ENCODE data around the gene CLDN15. TPM values are rescaled to one million over a fixed set of nuclear protein-coding genes. Genes with fewer than 3 reads are reported as not detected.

The CLDN15 gene
- total and polyA plus RNA-seq, 8 donors: 1.2 to 131 (median 6.0) TPM

GRCh38 chr7:101251871-101252659 is 14.5 kb upstream of the CLDN15 start:
- H3K27ac ChIP-seq: peak overlapping the region; percentile 64 to 86 (median 85)
- TF ChIP-seq POLR2A (IDR thresholded peaks at IDR 0.05): no peak
- TF ChIP-seq POLR2AphosphoS5 (IDR thresholded peaks at IDR 0.05): peak; percentile 47 to 89 (median 61)
- TF ChIP-seq, protein P1, sequence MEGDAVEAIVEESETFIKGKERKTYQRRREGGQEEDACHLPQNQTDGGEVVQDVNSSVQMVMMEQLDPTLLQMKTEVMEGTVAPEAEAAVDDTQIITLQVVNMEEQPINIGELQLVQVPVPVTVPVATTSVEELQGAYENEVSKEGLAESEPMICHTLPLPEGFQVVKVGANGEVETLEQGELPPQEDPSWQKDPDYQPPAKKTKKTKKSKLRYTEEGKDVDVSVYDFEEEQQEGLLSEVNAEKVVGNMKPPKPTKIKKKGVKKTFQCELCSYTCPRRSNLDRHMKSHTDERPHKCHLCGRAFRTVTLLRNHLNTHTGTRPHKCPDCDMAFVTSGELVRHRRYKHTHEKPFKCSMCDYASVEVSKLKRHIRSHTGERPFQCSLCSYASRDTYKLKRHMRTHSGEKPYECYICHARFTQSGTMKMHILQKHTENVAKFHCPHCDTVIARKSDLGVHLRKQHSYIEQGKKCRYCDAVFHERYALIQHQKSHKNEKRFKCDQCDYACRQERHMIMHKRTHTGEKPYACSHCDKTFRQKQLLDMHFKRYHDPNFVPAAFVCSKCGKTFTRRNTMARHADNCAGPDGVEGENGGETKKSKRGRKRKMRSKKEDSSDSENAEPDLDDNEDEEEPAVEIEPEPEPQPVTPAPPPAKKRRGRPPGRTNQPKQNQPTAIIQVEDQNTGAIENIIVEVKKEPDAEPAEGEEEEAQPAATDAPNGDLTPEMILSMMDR (IDR thresholded peaks at IDR 0.05): no peak
- no peak for TF ChIP-seq EP300 (IDR thresholded peaks at IDR 0.05)
- no peaks in the 10 kb centered on the region for H3K9me3 ChIP-seq
- H3K36me3 ChIP-seq: peaks cover 4 to 26% (median 25%) of the 10 kb centered on the region in 4 donors
- H3K4me1 ChIP-seq: peaks cover 6 to 37% (median 31%) of the 10 kb centered on the region in 4 donors
- H3K27me3 ChIP-seq: peaks cover 0 to 13% (median 0%) of the 10 kb centered on the region in 3 donors
- intact Hi-C loops (cut with DNase I; ENCODE audit: low total_unique reads): no loop called here
- peak; percentile 98 to 100 for DNase-seq
- 0 to 1% (median 0%) methylated on average over 51 to 55 of the region's 55 CpGs for WGBS, 5 donors
- peak overlapping the region; percentile 82 to 97 (median 90) for H3K4me3 ChIP-seq

DNA sequence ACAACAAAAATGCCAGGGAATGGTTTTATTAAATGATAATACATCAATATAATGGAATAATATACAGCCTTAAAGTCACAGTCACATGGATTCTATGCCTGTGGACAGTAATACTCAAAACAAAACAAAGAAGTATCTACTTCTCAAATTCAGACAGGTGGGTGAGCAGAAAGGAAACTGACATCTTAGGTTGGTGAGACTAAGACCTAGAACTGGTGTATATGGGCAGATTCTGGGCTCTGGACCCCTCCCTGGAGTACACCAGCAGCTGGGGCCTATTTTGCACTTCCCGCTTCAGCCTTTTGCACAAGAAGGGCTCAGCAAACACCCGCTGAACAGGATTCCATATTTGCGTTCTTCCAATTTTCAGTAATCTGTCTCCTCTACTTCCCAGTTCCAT is 12.7 kb upstream of the CLDN15 start:
- H3K27me3 ChIP-seq: peaks cover 0 to 5% (median 0%) of the 10 kb centered on the region in 3 donors
- TF ChIP-seq, protein P1 (IDR thresholded peaks at IDR 0.05): no peak
- TF ChIP-seq EP300 (IDR thresholded peaks at IDR 0.05): no peak
- no peak for TF ChIP-seq POLR2A (IDR thresholded peaks at IDR 0.05)
- TF ChIP-seq POLR2AphosphoS5 (IDR thresholded peaks at IDR 0.05): no peak
- peaks cover 10 to 53% (median 41%) of the 10 kb centered on the region in 4 donors for H3K4me1 ChIP-seq
- intact Hi-C loops (cut with DNase I; ENCODE audit: low total_unique reads): no loop called here
- H3K36me3 ChIP-seq: peaks cover 4 to 29% (median 26%) of the 10 kb centered on the region in 4 donors
- 88 to 97% (median 93%) methylated on average over 3 of the region's 3 CpGs for WGBS, 5 donors
- H3K4me3 ChIP-seq: peak overlapping the region in 1 of 4 donors; percentile 86
- no peak overlapping the region for H3K27ac ChIP-seq
- no peaks in the 10 kb centered on the region for H3K9me3 ChIP-seq
- DNase-seq: no peak

DNA sequence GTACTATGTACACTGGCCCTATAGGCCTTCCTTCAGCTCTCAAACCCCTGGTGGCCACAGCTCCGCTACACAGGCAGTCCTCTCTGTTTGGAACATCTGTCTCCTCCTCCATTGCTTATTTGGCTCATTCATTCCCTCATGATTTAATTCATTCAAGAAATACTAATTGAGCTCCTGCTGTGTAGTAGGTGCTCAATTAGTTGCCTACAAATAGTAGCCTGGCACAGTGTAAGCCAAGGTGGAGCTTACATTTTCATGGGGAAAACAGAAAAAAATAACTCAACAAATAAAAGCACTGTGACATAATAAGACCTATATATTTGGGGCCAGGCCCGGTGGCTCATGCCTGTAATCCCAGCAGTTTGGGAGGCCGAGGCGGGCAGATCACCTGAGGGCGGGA is 10.7 kb upstream of the CLDN15 start:
- H3K9me3 ChIP-seq: no peaks in the 10 kb centered on the region
- H3K4me1 ChIP-seq: peaks cover 21 to 66% (median 54%) of the 10 kb centered on the region in 4 donors
- no peak overlapping the region for H3K27ac ChIP-seq
- no peaks in the 10 kb centered on the region for H3K27me3 ChIP-seq
- intact Hi-C loops (cut with DNase I; ENCODE audit: low total_unique reads): no loop called here
- DNase-seq: no peak
- TF ChIP-seq EP300 (IDR thresholded peaks at IDR 0.05) (no peak), POLR2A (IDR thresholded peaks at IDR 0.05) (no peak), POLR2AphosphoS5 (IDR thresholded peaks at IDR 0.05) (no peak)
- TF ChIP-seq, protein P1 (IDR thresholded peaks at IDR 0.05): no peak
- WGBS, 5 donors: 91 to 100% (median 96%) methylated on average over 5 of the region's 5 CpGs
- no peak overlapping the region for H3K4me3 ChIP-seq
- H3K36me3 ChIP-seq: peaks cover 4 to 29% (median 26%) of the 10 kb centered on the region in 4 donors

- Histone ChIP-seq H3K36me3 (peaks cover 9 to 44% (median 36%) of the 10 kb centered on the region in 4 donors), H3K27ac (peak overlapping the region; percentile 87 to 97 (median 95)), H3K4me1 (peaks cover 17 to 70% (median 54%) of the 10 kb centered on the region in 4 donors), H3K4me3 (peak overlapping the region; percentile 74 to 94 (median 81)), H3K27me3 (no peaks in the 10 kb centered on the region), H3K9me3 (no peaks in the 10 kb centered on the region)
- DNase-seq: no peak
- intact Hi-C loops (cut with DNase I; ENCODE audit: low total_unique reads): no loop called here
- WGBS, 5 donors: 23 to 43% (median 30%) methylated on average over 22 to 32 of the region's 32 CpGs
- TF ChIP-seq, protein P1 (IDR thresholded peaks at IDR 0.05): no peak
- peak in 1 of 3 donors; percentile 36 for TF ChIP-seq POLR2AphosphoS5 (IDR thresholded peaks at IDR 0.05)
These were observed 7.6 kb upstream of the CLDN15 start for GRCh38 chr7:101245147-101245668.

Data from stomach (tissue), 9 donors.